HG02885 (cell line): ENCODE measurements around the gene CD300C.
A peak's percentile ranks its signal among the peaks of the same experiment; 100 is the strongest.
"Not testable (repeated sequence)": the region's sequence is repeated elsewhere in the genome, so short reads cannot be mapped to it uniquely, and the experiment has no call there.

Source experiments
- ATAC-seq: cut with Tn5 transposase; IDR thresholded peaks from one replicate; pipeline ENCODE4 v1.9.1; 2021; ENCODE audit warnings: mild to moderate bottlenecking; ENCODE audit not compliant: unreplicated experiment, poor library complexity

The CD300C gene

GRCh38 chr17:74516561-74517328 is 29.2 kb downstream of the CD300C start:
- ATAC-seq: no peak

- no peak for ATAC-seq
Measured at GRCh38 chr17:74515941-74516340, 30.0 kb downstream of the CD300C start.

- ATAC-seq: no peak
Measured at GRCh38 chr17:74514632-74515334, 31.1 kb downstream of the CD300C start.

- no peak for ATAC-seq
Measured at GRCh38 chr17:74513987-74514631, 31.8 kb downstream of the CD300C start.

DNA sequence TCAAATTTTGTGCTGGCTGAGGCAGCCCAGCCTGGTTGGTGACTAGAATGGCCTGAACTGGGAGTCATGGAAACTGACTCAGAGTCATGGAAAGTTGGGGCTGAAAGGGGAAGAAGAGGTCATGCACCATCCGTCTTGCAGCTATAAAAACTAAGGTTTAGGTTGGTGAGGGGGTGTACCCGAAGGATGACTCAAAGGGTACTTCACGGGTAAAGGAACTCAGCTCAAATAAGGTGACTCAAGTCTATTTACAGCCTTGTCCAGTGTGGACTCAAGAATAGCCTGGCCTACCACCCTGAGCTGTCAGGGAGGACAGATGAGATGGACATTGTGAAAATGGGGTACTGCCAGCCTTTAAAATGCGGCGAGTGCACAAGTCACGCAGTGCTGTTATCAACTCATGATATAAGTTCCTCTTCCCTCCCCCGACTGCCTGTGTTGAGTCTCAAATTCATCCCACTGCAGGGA is 33.3 kb downstream of the CD300C start:
- peak; percentile 61 for ATAC-seq

GRCh38 chr17:74512036-74512435 is 33.9 kb downstream of the CD300C start:
- ATAC-seq: peak; percentile 12

GRCh38 chr17:74508156-74508555 is 37.8 kb downstream of the CD300C start:
- ATAC-seq: no peak

DNA sequence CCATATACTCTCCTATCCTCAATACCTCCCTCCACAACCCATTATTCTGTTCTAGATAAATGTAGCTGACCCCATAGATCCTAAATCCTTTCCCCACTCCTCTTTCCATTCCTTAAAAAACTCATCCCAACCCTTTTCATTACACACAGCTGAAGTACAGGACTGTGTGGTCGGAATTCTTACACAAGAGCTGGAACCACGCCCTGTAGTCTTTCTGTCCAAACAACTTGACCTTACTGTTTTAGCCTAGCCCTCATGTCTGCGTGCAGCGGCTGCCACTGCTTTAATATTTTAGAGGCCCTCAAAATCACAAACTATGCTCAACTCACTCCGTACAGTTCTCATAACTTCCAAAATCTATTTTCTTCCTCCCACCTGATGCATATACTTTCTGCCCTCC is 42.0 kb downstream of the CD300C start:
- ATAC-seq: not testable (repeated sequence)

DNA sequence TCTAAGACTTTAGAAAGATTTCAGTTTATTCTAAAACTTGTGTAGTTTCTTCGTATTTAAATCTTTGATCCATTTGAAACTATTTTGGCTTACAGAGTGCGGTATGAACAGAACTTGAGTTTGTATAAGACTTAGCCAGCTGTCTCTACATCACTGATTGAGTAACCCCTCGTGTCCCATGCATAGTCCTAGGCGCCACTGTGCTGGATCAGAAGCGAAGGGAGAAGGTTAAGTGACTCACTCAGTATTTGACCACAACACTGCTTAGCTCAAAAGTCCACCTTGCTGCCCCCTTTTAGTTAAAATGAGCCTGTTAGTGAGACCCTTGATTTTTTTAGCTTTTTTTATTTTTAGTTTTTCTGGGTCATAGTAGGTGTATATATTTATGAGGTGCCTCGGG is 43.1 kb downstream of the CD300C start:
- no peak for ATAC-seq

GRCh38 chr17:74499992-74500391 is 45.9 kb downstream of the CD300C start:
- no peak for ATAC-seq

DNA sequence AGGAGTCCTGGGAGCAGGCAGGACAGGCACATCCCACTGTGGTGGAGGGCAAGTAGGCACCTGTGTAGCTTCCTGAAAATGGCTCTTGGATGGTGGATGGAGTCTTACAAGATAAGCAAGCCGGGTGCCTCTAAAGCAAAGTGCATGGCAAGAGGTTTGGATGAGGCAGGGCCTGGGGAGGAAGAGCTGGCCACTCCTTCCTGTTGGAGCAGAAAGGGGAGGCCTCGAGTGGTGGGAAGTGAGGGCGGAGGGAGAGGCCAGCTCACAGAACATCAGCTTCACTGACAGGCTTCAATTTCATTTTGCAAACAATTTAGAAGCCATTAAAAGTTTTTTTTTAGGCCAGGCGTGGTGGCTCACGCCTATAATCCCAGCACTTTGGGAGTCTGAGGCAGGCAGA is 48.4 kb downstream of the CD300C start:
- ATAC-seq: no peak

DNA sequence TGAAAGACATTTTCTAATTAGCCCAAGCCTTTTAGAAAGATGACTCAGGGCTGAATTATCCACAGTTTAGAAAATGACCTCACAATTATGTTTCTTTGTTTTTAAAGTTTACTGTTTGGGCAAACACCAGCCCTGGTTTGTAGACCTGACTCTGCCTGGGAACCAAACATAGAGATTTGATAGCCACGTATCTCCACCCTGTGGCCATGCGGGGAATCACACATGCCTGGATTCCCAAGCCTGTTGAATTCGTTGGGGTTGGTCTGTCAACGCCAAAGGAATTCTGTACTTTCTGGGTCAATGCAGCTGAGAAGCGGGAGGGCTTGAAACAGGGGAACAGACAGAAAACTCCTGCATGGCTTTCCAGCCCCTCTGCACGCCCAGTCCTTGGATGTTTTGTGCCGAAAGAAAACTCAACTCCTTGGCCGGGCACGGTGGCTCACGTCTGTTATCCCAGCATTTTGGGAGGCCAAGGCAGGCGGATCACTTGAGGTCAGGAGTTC is 52.5 kb downstream of the CD300C start:
- ATAC-seq: no peak

DNA sequence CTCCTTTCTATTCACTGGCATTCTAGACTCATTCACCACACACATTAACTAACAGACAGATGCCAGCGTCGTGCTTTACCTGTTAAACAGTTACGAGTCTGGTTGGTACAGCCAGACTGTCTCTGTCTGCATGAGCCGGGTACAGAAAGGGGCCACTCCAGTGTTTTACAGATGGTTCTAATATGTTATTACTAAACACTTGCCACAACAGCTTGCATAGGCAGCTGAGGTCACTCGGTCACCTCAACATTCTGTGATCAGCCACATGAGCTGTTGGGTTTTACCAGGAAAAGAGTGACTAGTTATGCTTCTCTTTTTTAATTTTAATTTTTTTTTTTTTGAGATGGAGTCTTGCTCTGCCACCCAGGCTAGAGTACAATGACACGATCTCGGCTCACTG is 54.3 kb downstream of the CD300C start:
- ATAC-seq: no peak
